ENCODE data around the gene NFIB. TPM values are rescaled to one million over a fixed set of nuclear protein-coding genes. Genes with fewer than 3 reads are reported as not detected.

The NFIB gene
- total and polyA plus RNA-seq, 2 of the 4 experiments (the other 2 are of a cell fraction) = 1.4 to 2.0 TPM

- no peak overlapping the region for H3K4ac ChIP-seq (ENCODE audit: low read depth, low read length)
- H4K5ac ChIP-seq (ENCODE audit: low read depth, low read length) = no peak overlapping the region
- no peak overlapping the region for H3K9ac ChIP-seq (ENCODE audit: low read depth, low read length)
- no peak overlapping the region for H2AK9ac ChIP-seq (replicated peaks; ENCODE audit: low read depth, low read length, poor library complexity)
- H3K4me1 ChIP-seq (ENCODE audit: control insufficient read depth, insufficient read depth, low read length) = no peaks in the 10 kb centered on the region
- H3K9me3 ChIP-seq (ENCODE audit: control insufficient read depth, insufficient read depth, low read length) = no peaks in the 10 kb centered on the region
- H3K23ac ChIP-seq (ENCODE audit: low read depth, low read length) = no peak overlapping the region
- H2BK15ac ChIP-seq (ENCODE audit: low read depth, low read length) = no peak overlapping the region
- H3K18ac ChIP-seq (ENCODE audit: low read depth, low read length) = no peak overlapping the region
- no peak overlapping the region for H3K27ac ChIP-seq (ENCODE audit: insufficient read depth, low read length)
- H4K20me1 ChIP-seq (ENCODE audit: insufficient read depth, low read length) = no peaks in the 10 kb centered on the region
- H3K9me1 ChIP-seq (ENCODE audit: insufficient read depth, low read length) = no peaks in the 10 kb centered on the region
- no peak for TF ChIP-seq RFX5 (IDR thresholded peaks at IDR 0.05; ENCODE audit: low read depth, low read length)
- no peak for TF ChIP-seq CEBPB (IDR thresholded peaks at IDR 0.05; ENCODE audit: low read depth, low read length)
- no peak for TF ChIP-seq RCOR1 (IDR thresholded peaks at IDR 0.05; ENCODE audit: insufficient replicate concordance, low read length)
- no peak for TF ChIP-seq MAZ (IDR thresholded peaks at IDR 0.05; ENCODE audit: borderline replicate concordance, low read depth, low read length)
- TF ChIP-seq POLR2A (IDR thresholded peaks at IDR 0.05; ENCODE audit: low read depth, low read length) = no peak
- no peak for TF ChIP-seq NFE2L2 (IDR thresholded peaks at IDR 0.05; ENCODE audit: low read depth, low read length)
- no peak for TF ChIP-seq MXI1 (IDR thresholded peaks at IDR 0.05; ENCODE audit: borderline replicate concordance, low read depth, low read length)
- TF ChIP-seq RAD21 (IDR thresholded peaks at IDR 0.05; ENCODE audit: low read length) = no peak
- ATAC-seq (ENCODE audit: low read depth) (no peak), DNase-seq (no peak)
- no peak overlapping the region for H2BK5ac ChIP-seq (ENCODE audit: low read depth, low read length, poor library complexity, severe bottlenecking)
- H2BK120ac ChIP-seq (ENCODE audit: low read depth, low read length) = no peak overlapping the region
- no peaks in the 10 kb centered on the region for H3K79me1 ChIP-seq (ENCODE audit: low read depth in 1 of 2, low read length in 2 of 2)
- intact Hi-C loops (cut with micrococcal nuclease) (no loop called here), dilution Hi-C loops (cut with HindIII; ENCODE audit: low sequenced_read_pairs, unreplicated experiment) (no loop called here), in situ Hi-C loops (cut with MboI; ENCODE audit: low sequenced_read_pairs) (no loop called here)
- no peak overlapping the region for H3K4me3 ChIP-seq (ENCODE audit: insufficient read depth, low read depth, low read length)
- no peaks in the 10 kb centered on the region for H3K36me3 ChIP-seq (ENCODE audit: control insufficient read depth, insufficient read depth, low read length)
- no peak overlapping the region for H4K8ac ChIP-seq (ENCODE audit: low read depth in 2 of 2, low read length in 2 of 2)
- H3K56ac ChIP-seq (ENCODE audit: extremely low read depth, insufficient read depth, low read length) = no peak overlapping the region
- H2AK5ac ChIP-seq (ENCODE audit: low read depth, low read length) = no peak overlapping the region
- no peak overlapping the region for H4K91ac ChIP-seq (ENCODE audit: insufficient read depth, low read depth, low read length)
- no peak overlapping the region for H3K4me2 ChIP-seq (ENCODE audit: low read depth, low read length)
- no peak overlapping the region for H2BK20ac ChIP-seq (ENCODE audit: low read depth, low read length)
- ChIA-PET POLR2A (ENCODE audit: unreplicated experiment) (no interaction called here), CTCF (no interaction called here)
- WGBS, 2 experiments (ENCODE audit: extremely low coverage in 2 of 2, insufficient read length in 1 of 2) = no CpG with 5 or more reads among the region's 3 CpGs
- H2AFZ ChIP-seq (replicated peaks; ENCODE audit: low read length, poor library complexity) = no peak overlapping the region
- no peak overlapping the region for H3K14ac ChIP-seq (replicated peaks; ENCODE audit: low read depth, low read length)
- BruUV-seq (replicated peaks) = no TSS peak
- no peaks in the 10 kb centered on the region for H3K27me3 ChIP-seq (ENCODE audit: control insufficient read depth, insufficient read depth, low read length)
These were observed 177.8 kb downstream of the NFIB start for GRCh38 chr9:14136047-14136635.
